ENCODE results near the gene COL17A1.

COL17A1 gene

GRCh38 chr10:104085801-104086400, at the start of gene COL17A1:
COL17A1 (minus strand) TSS chr10:104085880; CDS start chr10:104080673, 5,207 bp downstream.
- no peak for DNase-seq (ENCODE audit: low read depth in 2 of 2)

- no peak for DNase-seq (ENCODE audit: low read depth in 2 of 2)
Measured at GRCh38 chr10:104130041-104130440, 44.4 kb upstream of the COL17A1 start.

- no peak for DNase-seq (ENCODE audit: low read depth in 2 of 2)
Measured at GRCh38 chr10:104128214-104128613, 42.5 kb upstream of the COL17A1 start.

GRCh38 chr10:104127411-104127810, 41.7 kb upstream of the COL17A1 start:
- DNase-seq (ENCODE audit: low read depth in 2 of 2), result no peak

DNA sequence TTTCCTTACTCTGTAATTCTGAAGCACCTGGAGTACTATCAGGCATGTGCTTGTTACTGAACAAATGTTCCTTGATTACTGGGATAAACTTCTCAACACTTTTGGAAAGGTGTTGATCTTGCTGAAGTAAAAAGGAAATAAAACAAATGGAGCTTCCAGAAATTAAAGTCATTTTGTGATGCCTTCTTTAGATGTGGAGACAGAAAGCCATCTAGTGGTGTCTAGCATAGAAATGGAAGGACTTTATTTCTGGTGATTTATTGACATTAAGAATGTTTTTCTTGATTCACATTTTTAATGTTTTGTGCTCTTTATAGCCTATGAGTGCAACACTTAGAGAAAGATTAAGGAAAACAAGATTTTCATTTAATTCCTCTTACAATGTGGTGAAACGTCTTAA, 37.7 kb upstream of the COL17A1 start:
- DNase-seq (ENCODE audit: low read depth in 2 of 2), result no peak

- no peak for DNase-seq (ENCODE audit: low read depth in 2 of 2)
Measured at GRCh38 chr10:104122225-104123107, 36.8 kb upstream of the COL17A1 start.

GRCh38 chr10:104121485-104122224, 36.0 kb upstream of the COL17A1 start, which contains the start of gene SFR1:
SFR1 (plus strand) TSS chr10:104122171; CDS start chr10:104122184, 13 bp downstream.
- peak; percentile 98 for DNase-seq (ENCODE audit: low read depth in 2 of 2)

DNA sequence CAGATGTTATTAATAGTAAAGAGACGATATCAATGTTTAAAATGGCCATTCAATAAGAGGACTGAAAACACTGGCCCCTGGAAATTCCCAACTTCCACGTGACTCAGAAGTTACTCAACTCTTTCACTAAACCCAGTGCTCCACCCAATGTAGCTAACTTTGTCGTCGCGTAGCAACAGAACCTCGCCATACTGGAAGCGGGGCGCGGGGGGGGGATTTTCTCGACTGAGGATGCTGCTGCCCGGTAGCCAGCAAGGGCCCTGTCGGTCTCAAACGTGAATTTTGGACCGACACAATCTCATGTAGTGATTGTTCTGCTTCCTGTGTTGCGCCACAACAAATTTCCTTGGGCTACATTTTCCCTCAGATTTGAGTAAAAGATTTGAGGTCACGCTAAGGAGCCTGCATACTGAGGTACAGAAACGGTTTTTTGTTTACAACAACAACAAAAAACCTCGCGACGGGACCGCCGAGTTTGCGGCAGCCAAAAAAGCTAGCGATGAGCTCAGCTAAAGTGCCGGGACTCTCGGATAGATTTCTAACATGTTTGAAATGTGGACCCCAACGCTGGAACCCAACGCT, 35.3 kb upstream of the COL17A1 start:
- DNase-seq (ENCODE audit: low read depth in 2 of 2), result peak; percentile 60 to 78

- DNase-seq (ENCODE audit: low read depth in 2 of 2), result no peak
Measured at GRCh38 chr10:104120512-104120902, 34.8 kb upstream of the COL17A1 start.

GRCh38 chr10:104119996-104120395, 34.3 kb upstream of the COL17A1 start:
- DNase-seq (ENCODE audit: low read depth in 2 of 2), result no peak

DNA sequence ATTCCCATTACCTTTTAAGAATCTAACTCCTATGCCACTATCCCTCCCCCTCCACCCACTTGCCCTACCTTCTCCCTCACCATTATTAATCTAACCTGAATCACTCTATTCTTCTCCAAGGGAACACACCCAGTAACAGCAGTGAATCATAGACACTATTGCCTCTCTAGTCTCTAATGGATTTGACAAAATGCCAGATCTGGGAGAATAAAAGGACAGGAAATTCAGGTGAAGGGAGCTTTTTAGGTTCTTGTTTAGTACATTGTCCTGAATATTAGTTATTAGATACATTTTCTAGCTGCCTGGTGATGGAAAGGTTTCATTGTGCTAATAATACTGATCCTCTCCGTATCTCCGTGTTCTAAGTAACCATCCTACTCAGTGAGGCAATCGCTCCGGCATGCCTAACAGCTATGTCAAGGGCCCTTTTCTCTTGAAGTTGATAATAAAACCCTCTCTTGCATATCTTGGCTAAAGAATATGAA, 32.2 kb upstream of the COL17A1 start:
- no peak for DNase-seq (ENCODE audit: low read depth in 2 of 2)

DNA sequence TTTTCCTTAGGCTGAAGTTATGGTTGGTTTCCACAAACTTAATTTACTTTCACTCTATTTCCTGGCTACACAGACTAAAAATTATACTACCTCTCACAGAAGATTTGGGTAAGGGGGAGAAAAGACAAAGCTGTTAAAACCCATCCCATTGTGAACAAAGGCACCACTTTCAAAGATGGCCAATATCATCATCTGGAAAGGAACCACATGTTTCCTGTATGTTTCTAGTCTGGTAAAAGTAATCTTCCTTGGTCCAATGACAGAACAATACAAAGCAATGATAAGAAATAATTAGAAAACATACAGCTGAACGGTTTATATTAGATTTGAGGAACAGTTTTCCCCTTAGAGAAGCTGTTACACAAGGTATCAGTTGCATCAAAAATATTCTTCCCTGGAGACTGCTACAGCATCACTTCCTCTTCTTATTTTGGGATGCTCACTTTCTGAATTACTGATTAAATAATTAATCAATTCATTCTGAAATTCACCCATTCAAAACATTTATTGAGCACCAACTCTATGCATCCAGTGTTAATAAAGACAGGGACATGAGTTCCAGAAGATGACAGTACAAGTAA, 27.8 kb upstream of the COL17A1 start:
- no peak for DNase-seq (ENCODE audit: low read depth in 2 of 2)

DNA sequence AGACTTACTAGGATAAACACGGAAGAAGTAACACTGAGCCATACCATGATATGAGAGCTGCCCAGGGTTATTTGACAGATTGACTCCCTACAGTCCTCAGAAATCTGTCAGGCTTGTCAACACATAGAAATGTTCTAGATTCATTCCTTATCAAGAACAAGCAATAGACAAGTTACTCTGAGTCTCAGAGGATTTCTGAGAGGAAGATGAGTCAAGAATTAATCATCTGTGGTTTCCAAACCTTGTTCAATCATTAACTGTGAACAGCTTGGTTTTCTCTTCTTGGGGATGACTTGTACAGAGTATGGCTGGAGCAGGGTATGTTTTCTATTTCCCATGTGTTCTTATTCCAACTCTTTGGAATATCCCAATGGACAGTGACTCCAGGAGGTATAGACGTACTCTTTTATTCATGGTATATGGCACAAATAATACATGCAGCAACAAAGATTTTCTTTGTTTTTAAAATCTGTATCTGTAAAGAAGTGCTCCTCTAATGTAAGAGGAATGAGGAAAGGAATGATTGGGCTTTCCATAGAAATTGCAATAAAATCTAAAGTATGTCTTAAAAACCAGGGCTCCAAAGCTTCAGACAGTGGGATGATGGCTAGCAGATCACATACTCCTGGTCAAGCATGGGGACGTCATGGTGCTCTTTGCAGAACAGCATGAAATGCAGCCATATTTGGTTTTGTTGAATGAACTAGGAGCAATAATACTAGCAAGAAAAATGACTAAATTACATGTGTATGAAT, 24.4 kb upstream of the COL17A1 start:
- no peak for DNase-seq (ENCODE audit: low read depth in 2 of 2)

DNA sequence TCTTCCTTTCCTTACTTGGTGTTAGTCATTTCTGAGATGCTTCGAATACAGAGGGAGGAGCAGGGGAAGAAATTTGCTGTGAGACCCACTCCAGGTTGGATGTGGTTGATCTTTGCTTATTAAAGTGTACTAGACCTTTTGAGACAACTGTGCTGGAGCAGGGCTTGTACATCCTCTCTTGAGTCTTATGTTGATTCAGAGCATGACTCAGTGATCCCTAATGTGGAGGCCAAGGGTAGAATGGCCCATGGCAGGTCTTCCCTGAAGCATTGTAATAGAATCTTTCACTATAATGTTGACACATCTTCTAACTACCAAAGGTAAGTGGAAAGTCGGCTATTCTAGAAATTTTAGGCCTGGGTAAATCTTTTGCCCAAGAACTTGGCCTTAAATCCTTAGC, 19.2 kb upstream of the COL17A1 start:
- no peak for DNase-seq (ENCODE audit: low read depth in 2 of 2)

GRCh38 chr10:104104418-104104817, 18.7 kb upstream of the COL17A1 start:
- no peak for DNase-seq (ENCODE audit: low read depth in 2 of 2)

DNA sequence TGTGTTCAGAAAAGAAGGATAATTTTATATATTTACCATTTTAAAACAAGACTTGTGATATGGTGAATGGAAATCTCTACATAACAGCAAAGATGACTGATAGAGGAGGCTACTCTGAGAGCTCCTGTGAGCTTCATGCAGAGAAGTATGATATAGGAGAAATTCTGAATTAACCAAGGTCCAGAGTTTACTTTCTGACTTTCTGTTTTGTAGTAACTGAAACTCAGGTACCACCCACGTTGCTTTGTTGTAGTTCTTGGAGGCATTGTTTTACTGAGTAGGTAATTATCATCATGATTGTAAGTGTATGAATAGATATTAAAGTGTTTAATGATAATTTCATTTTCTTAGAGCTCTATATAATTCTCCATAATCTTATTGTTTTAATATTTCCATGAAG, 18.3 kb upstream of the COL17A1 start:
- DNase-seq (ENCODE audit: low read depth in 2 of 2), result no peak

DNA sequence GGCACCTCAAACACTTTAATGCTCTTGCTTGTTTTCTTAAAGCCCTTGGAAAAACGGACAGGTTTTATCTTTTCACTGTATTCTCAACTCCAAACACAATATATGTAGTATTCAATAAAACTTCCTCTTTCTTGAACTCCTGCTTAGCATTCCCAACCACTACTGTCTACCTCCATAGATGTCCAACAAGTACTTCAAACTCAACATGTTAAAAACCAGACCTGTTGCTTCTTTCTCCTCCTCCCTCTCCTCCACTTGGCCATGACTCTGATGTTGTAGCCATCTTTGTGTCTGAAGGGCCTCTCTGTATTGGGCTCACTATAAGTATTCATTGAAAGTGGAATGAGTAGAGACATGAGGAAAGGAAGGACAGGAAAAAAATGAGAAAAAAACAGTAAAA, 16.2 kb upstream of the COL17A1 start:
- DNase-seq (ENCODE audit: low read depth in 2 of 2), result no peak

- no peak for DNase-seq (ENCODE audit: low read depth in 2 of 2)
Measured at GRCh38 chr10:104100795-104101194, 15.1 kb upstream of the COL17A1 start.

- no peak for DNase-seq (ENCODE audit: low read depth in 2 of 2)
Measured at GRCh38 chr10:104099941-104100340, 14.3 kb upstream of the COL17A1 start.

- no peak for DNase-seq (ENCODE audit: low read depth in 2 of 2)
Measured at GRCh38 chr10:104099269-104099668, 13.6 kb upstream of the COL17A1 start.

Data from activated CD8-positive, alpha-beta memory T cell treated with anti-CD3 and anti-CD28 coated beads for 4 hours (primary cell).